H1 (cell line): ENCODE measurements around the gene SEC14L5. TPM values are rescaled to one million over a fixed set of nuclear protein-coding genes. Genes with fewer than 3 reads are reported as not detected.

Experiments
- CTCF ChIA-PET: fragments of 300-600 bp; sonication (Branson Sonifier 250); formaldehyde crosslinking; loops from one replicate; lab custom pipeline; 2021; ENCODE audit not compliant: partially characterized antibody; lab: Charles Lee
- POLR2A ChIA-PET: fragments of 300-600 bp; sonication (Branson Sonifier 250); formaldehyde crosslinking; loops from one replicate; lab custom pipeline; 2021; ENCODE audit warnings: inconsistent platforms; ENCODE audit not compliant: partially characterized antibody; lab: Charles Lee
- DNase-seq, 2 experiments: peaks; one replicate each; pipeline versions ENCODE4 v3.0.0 to v3.0.0-alpha.2; 2010 to 2022; ENCODE audit warnings: low spot score in 2 of 2, low read depth in 1 of 2, mixed read lengths in 1 of 2
- FAIRE-seq: peaks from 2 replicates; lab custom pipeline; 2011; peaks lifted over from hg19 to GRCh38; lab: Jason Lieb, UNC
- H2AFZ ChIP-seq: 2 replicates; pipeline ENCODE4 v1.8.1; 2012; ENCODE audit warnings: low read length, inconsistent platforms
- H2AK5ac ChIP-seq: 2 replicates; pipeline ENCODE4 v1.6.1; 2013; ENCODE audit warnings: low read depth, low read length
- H2BK120ac ChIP-seq: replicated peaks from 2 replicates; pipeline ENCODE3; 2013; ENCODE audit warnings: low read depth, low read length, inconsistent platforms
- H2BK12ac ChIP-seq: 2 replicates; pipeline ENCODE4 v1.6.1; 2013; ENCODE audit warnings: low read depth, low read length
- H2BK15ac ChIP-seq: 2 replicates; pipeline ENCODE4 v1.6.1; 2013; ENCODE audit warnings: low read length
- H2BK20ac ChIP-seq: 2 replicates; pipeline ENCODE4 v1.6.1; 2013; ENCODE audit warnings: low read length
- H2BK5ac ChIP-seq: 2 replicates; pipeline ENCODE4 v1.6.1; 2013; ENCODE audit warnings: low read depth, low read length
- H3K14ac ChIP-seq: 2 replicates; pipeline ENCODE4 v1.6.1; 2013; ENCODE audit warnings: inconsistent platforms; ENCODE audit not compliant: insufficient read length
- H3K18ac ChIP-seq: 2 replicates; pipeline ENCODE4 v1.6.1; 2013; ENCODE audit warnings: low read length; ENCODE audit errors: extremely low read depth
- H3K23ac ChIP-seq: 2 replicates; pipeline ENCODE4 v1.6.1; 2013; ENCODE audit warnings: inconsistent platforms; ENCODE audit not compliant: insufficient read length
- H3K23me2 ChIP-seq: 2 replicates; pipeline ENCODE4 v1.6.1; 2013; ENCODE audit warnings: low read depth, low read length
- H3K27ac ChIP-seq: 2 replicates; pipeline ENCODE4 v1.6.1; 2011; ENCODE audit warnings: low read depth, low read length, inconsistent platforms
- H3K27me3 ChIP-seq, 4 experiments: replicated peaks in 1 of 4; 1 replicate in 1 of 4; 2 replicates in 3 of 4; pipeline versions ENCODE4 v1.6.1 to v1.8.1; 2011 to 2013; ENCODE audit warnings: low read length in 3 of 4, mild to moderate bottlenecking in 3 of 4, inconsistent platforms in 2 of 4, mixed read lengths in 2 of 4, moderate library complexity in 1 of 4; ENCODE audit not compliant: control insufficient read depth in 3 of 4, insufficient read depth in 3 of 4; ENCODE audit errors: extremely low read depth in 1 of 4
- H3K36me3 ChIP-seq, 4 experiments: 2 replicates each; pipeline versions ENCODE4 v1.6.1 to v1.8.1; 2011 to 2013; ENCODE audit warnings: mild to moderate bottlenecking in 4 of 4, low read length in 3 of 4, moderate library complexity in 2 of 4, control low read depth in 1 of 4, inconsistent platforms in 1 of 4; ENCODE audit not compliant: insufficient read depth in 4 of 4, control insufficient read depth in 2 of 4
- H3K4ac ChIP-seq: replicated peaks from 2 replicates; pipeline ENCODE3; 2013; ENCODE audit warnings: low read length, low read depth, mixed read lengths, inconsistent platforms; ENCODE audit not compliant: insufficient read length
- H3K4me1 ChIP-seq, 4 experiments: replicated peaks in 1 of 4; 1 replicate in 1 of 4; 2 replicates in 3 of 4; pipeline versions ENCODE4 v1.6.1 to v1.8.1; 2011 to 2013; ENCODE audit warnings: low read length in 3 of 4, inconsistent platforms in 2 of 4, mixed read lengths in 1 of 4; ENCODE audit not compliant: insufficient read depth in 4 of 4, control insufficient read depth in 3 of 4
- H3K4me2 ChIP-seq, 2 experiments: 2 replicates each; pipeline versions ENCODE4 v1.6.1 to v1.8.1; 2011 to 2013; ENCODE audit warnings: low read depth in 2 of 2, low read length in 2 of 2, control low read depth in 1 of 2, inconsistent platforms in 1 of 2, mild to moderate bottlenecking in 1 of 2; ENCODE audit not compliant: insufficient read depth in 1 of 2
- H3K4me3 ChIP-seq, 4 experiments: fragments of 200-600, 300-600 bp in 1 of 4; sonication (generic), shearing (Covaris generic), sonication (Bioruptor Twin) in 1 of 4; 2 replicates each; pipeline versions ENCODE4 v1.5.1 to v1.8.1; 2011 to 2016; ENCODE audit warnings: low read length in 4 of 4, low read depth in 3 of 4, control low read depth in 2 of 4, inconsistent platforms in 2 of 4, mild to moderate bottlenecking in 2 of 4, mixed read lengths in 1 of 4, moderate library complexity in 1 of 4; ENCODE audit not compliant: insufficient read depth in 2 of 4; ENCODE audit errors: extremely low read depth in 1 of 4
- H3K56ac ChIP-seq: replicated peaks from 2 replicates; pipeline ENCODE3; 2013; ENCODE audit warnings: low read depth, mild to moderate bottlenecking, mixed read lengths, low read length, inconsistent platforms; ENCODE audit not compliant: insufficient read length
- H3K79me1 ChIP-seq: 2 replicates; pipeline ENCODE4 v1.6.1; 2013; ENCODE audit warnings: low read depth, low read length, control low read depth
- H3K79me2 ChIP-seq, 2 experiments: 2 replicates each; pipeline versions ENCODE4 v1.6.1 to v1.8.1; 2012 to 2013; ENCODE audit warnings: low read length in 2 of 2, mild to moderate bottlenecking in 2 of 2, inconsistent platforms in 1 of 2; ENCODE audit not compliant: insufficient read depth in 2 of 2, control insufficient read depth in 1 of 2
- H3K9ac ChIP-seq, 4 experiments: replicated peaks in 1 of 4; 1 replicate in 1 of 4; 2 replicates in 3 of 4; pipeline versions ENCODE4 v1.6.1 to v1.8.1; 2011 to 2013; ENCODE audit warnings: low read depth in 3 of 4, low read length in 3 of 4, control low read depth in 2 of 4, mild to moderate bottlenecking in 2 of 4, moderate library complexity in 2 of 4, inconsistent platforms in 1 of 4; ENCODE audit errors: extremely low read depth in 1 of 4
- H3K9me3 ChIP-seq, 2 experiments: 2 replicates each; pipeline versions ENCODE4 v1.6.1 to v1.8.1; 2012 to 2013; ENCODE audit warnings: mild to moderate bottlenecking in 2 of 2, moderate library complexity in 2 of 2, control low read depth in 1 of 2, inconsistent platforms in 1 of 2, low read depth in 1 of 2, low read length in 1 of 2, mixed read lengths in 1 of 2; ENCODE audit not compliant: insufficient read depth in 2 of 2
- H4K20me1 ChIP-seq, 2 experiments: replicated peaks in 1 of 2; 2 replicates each; pipeline versions ENCODE3 to v1.8.1; 2011 to 2013; ENCODE audit warnings: inconsistent platforms in 2 of 2, low read length in 2 of 2, mild to moderate bottlenecking in 1 of 2; ENCODE audit not compliant: insufficient read depth in 2 of 2, control insufficient read depth in 1 of 2
- H4K5ac ChIP-seq: 2 replicates; pipeline ENCODE4 v1.6.1; 2013; ENCODE audit warnings: low read length, low read depth, mixed read lengths, inconsistent platforms; ENCODE audit not compliant: insufficient read length
- H4K8ac ChIP-seq: 2 replicates; pipeline ENCODE4 v1.8.0; 2013; ENCODE audit warnings: mild to moderate bottlenecking, moderate library complexity, low read length, inconsistent platforms; ENCODE audit not compliant: insufficient read depth; ENCODE audit errors: extremely low read depth
- H4K91ac ChIP-seq: replicated peaks from 2 replicates; pipeline ENCODE3; 2013; ENCODE audit warnings: low read length, mixed read lengths, inconsistent platforms; ENCODE audit not compliant: insufficient read length
- BRCA1 ChIP-seq: IDR thresholded peaks from 2 replicates; pipeline ENCODE4 v1.6.1; 2012; ENCODE audit warnings: low read depth, low read length, improper control_type of control experiment
- JUND ChIP-seq: IDR thresholded peaks from 2 replicates; pipeline ENCODE4 v1.6.1; 2011; ENCODE audit warnings: mild to moderate bottlenecking, improper control_type of control experiment, low read length
- KDM4A ChIP-seq: IDR thresholded peaks from one replicate; pipeline ENCODE4 v1.7.1; 2012; ENCODE audit warnings: low read depth, mild to moderate bottlenecking, moderate library complexity, low read length, inconsistent platforms; ENCODE audit not compliant: severe bottlenecking
- PHF8 ChIP-seq: fragments of 200-600 bp; sonication (generic); conservative IDR thresholded peaks from 2 replicates; pipeline ENCODE4 v1.7.1; 2012; ENCODE audit warnings: low read depth, mild to moderate bottlenecking, inconsistent platforms, low read length, moderate library complexity
- POLR2A ChIP-seq, 2 experiments: IDR thresholded peaks; 1 replicate in 1 of 2; 2 replicates in 1 of 2; pipeline ENCODE4 v1.6.1; 2011; ENCODE audit warnings: low read depth in 2 of 2, low read length in 2 of 2, mild to moderate bottlenecking in 2 of 2; ENCODE audit errors: control extremely low read depth in 1 of 2
- RBBP5 ChIP-seq: IDR thresholded peaks from 2 replicates; pipeline ENCODE4 v1.7.1; 2012; ENCODE audit warnings: low read depth, mild to moderate bottlenecking, inconsistent platforms, low read length, moderate library complexity, borderline replicate concordance
- RNF2 ChIP-seq: fragments of 200-900, 300-1000 bp; sonication (generic); IDR thresholded peaks from 2 replicates; pipeline ENCODE4 v1.7.1; 2016; ENCODE audit warnings: borderline replicate concordance, low read depth, mild to moderate bottlenecking, antibody characterized with exemption, low read length; ENCODE audit not compliant: poor library complexity, severe bottlenecking; ENCODE audit errors: missing control alignments
- RXRA ChIP-seq: IDR thresholded peaks from 2 replicates; pipeline ENCODE4 v1.6.1; 2011; ENCODE audit warnings: low read depth, mild to moderate bottlenecking, low read length, moderate library complexity; ENCODE audit not compliant: insufficient read depth
- SIRT6 ChIP-seq: IDR thresholded peaks from one replicate; pipeline ENCODE4 v1.7.1; 2012; ENCODE audit warnings: low read length, inconsistent platforms
- SP1 ChIP-seq: IDR thresholded peaks from 2 replicates; pipeline ENCODE4 v1.6.1; 2011; ENCODE audit warnings: low read depth, low read length
- TBP ChIP-seq: IDR thresholded peaks from 2 replicates; pipeline ENCODE4 v1.6.1; 2011; ENCODE audit warnings: low read depth, low read length, improper control_type of control experiment
- WGBS, 2 experiments: shearing (Covaris generic) in 1 of 2; methylation state at CpG; one replicate each; pipeline versions ENCODE4 v1.1.6 to v1.1.7; 2013 to 2015; ENCODE audit warnings: low lambda C conversion rate in 2 of 2, mixed read lengths in 2 of 2, inconsistent platforms in 1 of 2, low coverage in 1 of 2, missing lambda C conversion rate in 1 of 2; ENCODE audit not compliant: insufficient replicate concordance in 2 of 2, insufficient coverage in 1 of 2, insufficient read length in 1 of 2; ENCODE audit errors: extremely low coverage in 1 of 2, missing lambda C conversion rate in 1 of 2; 5-methylcytosine and 5-hydroxymethylcytosine counted together
- polyA plus RNA-seq, 7 experiments: library from polyadenylated mRNA; depleted of rRNA in 3 of 7; stranded (reverse) in 5 of 7; unstranded in 2 of 7; fragments of >200 nt in 5 of 7; fragments of 200-250 nt in 2 of 7; gene quantifications; 1 replicate in 5 of 7; 2 replicates in 1 of 7; 4 replicates in 1 of 7; pipeline versions ENCODE4 v1.2.1 to v1.2.3, GENCODE V29; 2011 to 2013; ENCODE audit warnings: missing spikeins in 2 of 7, mixed read lengths in 2 of 7
- total RNA-seq: library from RNA; stranded (reverse); fragmentation: NEBNext Ultra II Directional; extraction: Animal tissue kit (Norgen Biotek cat#: 25700); gene quantifications from 2 replicates; pipeline ENCODE4 v1.2.1, GENCODE V29; 2021
- TF ChIP-seq, protein P1 (sequence below), 3 experiments: IDR thresholded peaks; 1 replicate in 2 of 3; 2 replicates in 1 of 3; pipeline versions ENCODE4 v1.5.1 to v1.6.1; 2011; ENCODE audit warnings: low read length in 3 of 3, mild to moderate bottlenecking in 3 of 3, inconsistent platforms in 2 of 3, low read depth in 1 of 3, moderate library complexity in 1 of 3; ENCODE audit not compliant: insufficient read depth in 1 of 3; ENCODE audit errors: control extremely low read depth in 1 of 3

Gene SEC14L5
- total and polyA plus RNA-seq, 2 of the 8 experiments (the other 6 are each of a cell fraction or from before 2014, with no cell fraction given) = 1.9 to 3.0 TPM

DNA sequence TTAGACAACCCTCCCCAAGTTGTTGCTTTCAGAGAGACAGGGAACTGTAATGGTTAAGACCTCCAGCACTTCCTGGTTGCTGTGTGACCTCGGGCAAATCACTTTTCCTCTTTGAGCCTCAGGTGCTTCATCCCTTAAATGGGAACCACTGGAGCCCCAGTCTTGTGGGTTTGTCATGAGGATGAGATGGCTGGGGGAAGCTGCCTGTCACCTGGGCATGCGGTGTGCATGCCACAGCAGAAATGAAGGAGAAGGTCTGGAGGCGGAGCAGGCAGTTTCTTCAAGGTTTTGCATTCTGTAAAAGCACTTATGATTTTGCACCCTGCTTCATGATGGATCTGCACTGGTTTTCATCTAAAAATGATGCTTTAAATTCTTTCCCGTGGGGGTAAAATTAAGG is 53.5 kb downstream of the SEC14L5 start:
- H3K79me1 ChIP-seq = no peaks in the 10 kb centered on the region
- ChIA-PET CTCF (interaction anchor here (0.7 to 3.0 kb wide), 6 partner anchors 9 to 52 kb away, joined by 3 to 13 read pairs (median 4); no protein-coding TSS in a partner anchor), POLR2A (interaction anchor here (0.9 to 3.5 kb wide), 4 partner anchors 8 to 39 kb away, joined by 4 to 15 read pairs (median 4); no protein-coding TSS in a partner anchor)
- DNase-seq (no peak), FAIRE-seq (no peak)
- H3K4me3 ChIP-seq = no peak overlapping the region
- no peak overlapping the region for H3K18ac ChIP-seq
- 78% methylated on average over 4 of the region's 4 CpGs; no CpG with 5 or more reads in 1 of the 2 experiments for WGBS, 2 experiments
- no peak overlapping the region for H3K56ac ChIP-seq
- no peak overlapping the region for H2BK120ac ChIP-seq
- no peak overlapping the region for H3K9ac ChIP-seq
- H3K27me3 ChIP-seq = no peaks in the 10 kb centered on the region
- no peaks in the 10 kb centered on the region for H3K36me3 ChIP-seq
- H4K20me1 ChIP-seq = no peaks in the 10 kb centered on the region
- H3K9me3 ChIP-seq = no peaks in the 10 kb centered on the region
- no peak overlapping the region for H2BK12ac ChIP-seq
- no peak overlapping the region for H4K5ac ChIP-seq
- H3K23ac ChIP-seq = no peak overlapping the region
- H2AK5ac ChIP-seq = no peak overlapping the region
- H3K4me2 ChIP-seq = no peak overlapping the region
- no peak overlapping the region for H2BK5ac ChIP-seq
- no peak overlapping the region for H3K14ac ChIP-seq
- no peaks in the 10 kb centered on the region for H3K79me2 ChIP-seq
- H3K4ac ChIP-seq = no peak overlapping the region
- no peak overlapping the region for H2BK15ac ChIP-seq
- H3K23me2 ChIP-seq = no peaks in the 10 kb centered on the region
- H2AFZ ChIP-seq = no peak overlapping the region
- H3K27ac ChIP-seq = no peak overlapping the region
- H4K91ac ChIP-seq = no peak overlapping the region
- H4K8ac ChIP-seq = no peak overlapping the region
- no peak overlapping the region for H2BK20ac ChIP-seq
- peaks cover 0 to 3% (median under 1%) of the 10 kb centered on the region in 4 experiments; a peak in 2 of 7 replicates for H3K4me1 ChIP-seq
- TF ChIP-seq BRCA1 = no peak
- TF ChIP-seq, protein P1, sequence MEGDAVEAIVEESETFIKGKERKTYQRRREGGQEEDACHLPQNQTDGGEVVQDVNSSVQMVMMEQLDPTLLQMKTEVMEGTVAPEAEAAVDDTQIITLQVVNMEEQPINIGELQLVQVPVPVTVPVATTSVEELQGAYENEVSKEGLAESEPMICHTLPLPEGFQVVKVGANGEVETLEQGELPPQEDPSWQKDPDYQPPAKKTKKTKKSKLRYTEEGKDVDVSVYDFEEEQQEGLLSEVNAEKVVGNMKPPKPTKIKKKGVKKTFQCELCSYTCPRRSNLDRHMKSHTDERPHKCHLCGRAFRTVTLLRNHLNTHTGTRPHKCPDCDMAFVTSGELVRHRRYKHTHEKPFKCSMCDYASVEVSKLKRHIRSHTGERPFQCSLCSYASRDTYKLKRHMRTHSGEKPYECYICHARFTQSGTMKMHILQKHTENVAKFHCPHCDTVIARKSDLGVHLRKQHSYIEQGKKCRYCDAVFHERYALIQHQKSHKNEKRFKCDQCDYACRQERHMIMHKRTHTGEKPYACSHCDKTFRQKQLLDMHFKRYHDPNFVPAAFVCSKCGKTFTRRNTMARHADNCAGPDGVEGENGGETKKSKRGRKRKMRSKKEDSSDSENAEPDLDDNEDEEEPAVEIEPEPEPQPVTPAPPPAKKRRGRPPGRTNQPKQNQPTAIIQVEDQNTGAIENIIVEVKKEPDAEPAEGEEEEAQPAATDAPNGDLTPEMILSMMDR (IDR thresholded peaks at IDR 0.05; ENCODE audit: control extremely low read depth in 1 of 3, insufficient read depth in 1 of 3, low read depth in 1 of 3, low read length in 3 of 3) = no peak
- no peak for TF ChIP-seq PHF8
- TF ChIP-seq SIRT6 = no peak
- no peak for TF ChIP-seq RXRA
- TF ChIP-seq RNF2 = no peak
- no peak for TF ChIP-seq TBP
- no peak for TF ChIP-seq KDM4A
- TF ChIP-seq POLR2A (IDR thresholded peaks at IDR 0.05; ENCODE audit: control extremely low read depth in 1 of 2, low read depth in 2 of 2, low read length in 2 of 2) = no peak
- TF ChIP-seq JUND = no peak
- TF ChIP-seq RBBP5 = no peak
- no peak for TF ChIP-seq SP1
